NCI-H2171 treated with DMSO at 0.1 percent for 48 hours (cell line): ENCODE measurements around the gene ABHD12.
A peak's percentile ranks its signal among the peaks of the same experiment; 100 is the strongest.
"Not testable (repeated sequence)": the region's sequence is repeated elsewhere in the genome, so short reads cannot be mapped to it uniquely, and the experiment has no call there.

Source experiments
- DNase-seq: peaks from one replicate; lab custom pipeline; 2025; lab: John Stamatoyannopoulos, UW

ABHD12 gene

DNA sequence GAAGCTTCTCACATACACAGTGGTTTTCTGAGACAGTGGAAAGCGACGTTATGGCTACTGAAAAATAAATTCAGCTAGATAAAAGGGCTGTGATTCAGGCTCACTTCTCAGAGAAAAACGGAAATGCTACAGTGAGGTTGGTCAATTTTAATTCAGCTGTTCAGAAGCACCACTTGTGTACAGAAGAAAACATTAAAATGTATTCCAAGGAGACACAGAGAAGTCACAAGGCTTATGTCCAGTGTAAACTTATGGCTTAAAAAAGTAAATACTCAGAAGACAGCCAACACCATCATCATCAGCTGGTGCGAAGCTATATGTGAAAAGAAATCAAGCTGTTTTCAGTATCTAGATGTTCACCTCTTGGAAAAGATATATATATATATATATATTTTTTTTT, 68.6 kb downstream of the ABHD12 start:
- no peak for DNase-seq

DNA sequence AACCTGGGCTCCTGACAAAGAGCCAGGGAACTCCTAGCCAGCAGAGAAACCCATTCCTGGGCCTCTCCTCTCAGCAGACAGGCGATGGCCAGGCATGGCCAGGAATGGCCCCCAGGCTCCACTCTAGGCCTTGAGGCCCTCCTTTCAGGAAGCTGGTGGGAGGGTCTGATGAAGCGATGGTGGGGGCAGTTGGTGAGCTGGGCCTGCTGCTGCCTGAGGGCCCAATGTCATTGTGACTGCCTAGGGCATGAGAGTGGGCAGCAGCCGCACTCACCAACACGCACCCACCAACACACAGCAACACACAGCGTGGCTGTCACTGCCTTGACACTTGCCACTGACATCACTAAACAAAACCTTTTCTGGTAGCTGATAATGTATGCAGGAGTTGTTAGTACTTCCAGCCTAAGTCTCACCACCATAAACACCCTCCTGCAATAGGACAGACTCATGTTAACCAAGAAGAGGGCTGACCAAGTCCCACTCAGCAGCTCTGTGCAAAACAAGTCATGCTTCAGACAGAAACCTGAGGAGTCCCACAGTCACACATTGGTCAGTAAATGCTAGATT, 69.3 kb downstream of the ABHD12 start:
- no peak for DNase-seq

DNA sequence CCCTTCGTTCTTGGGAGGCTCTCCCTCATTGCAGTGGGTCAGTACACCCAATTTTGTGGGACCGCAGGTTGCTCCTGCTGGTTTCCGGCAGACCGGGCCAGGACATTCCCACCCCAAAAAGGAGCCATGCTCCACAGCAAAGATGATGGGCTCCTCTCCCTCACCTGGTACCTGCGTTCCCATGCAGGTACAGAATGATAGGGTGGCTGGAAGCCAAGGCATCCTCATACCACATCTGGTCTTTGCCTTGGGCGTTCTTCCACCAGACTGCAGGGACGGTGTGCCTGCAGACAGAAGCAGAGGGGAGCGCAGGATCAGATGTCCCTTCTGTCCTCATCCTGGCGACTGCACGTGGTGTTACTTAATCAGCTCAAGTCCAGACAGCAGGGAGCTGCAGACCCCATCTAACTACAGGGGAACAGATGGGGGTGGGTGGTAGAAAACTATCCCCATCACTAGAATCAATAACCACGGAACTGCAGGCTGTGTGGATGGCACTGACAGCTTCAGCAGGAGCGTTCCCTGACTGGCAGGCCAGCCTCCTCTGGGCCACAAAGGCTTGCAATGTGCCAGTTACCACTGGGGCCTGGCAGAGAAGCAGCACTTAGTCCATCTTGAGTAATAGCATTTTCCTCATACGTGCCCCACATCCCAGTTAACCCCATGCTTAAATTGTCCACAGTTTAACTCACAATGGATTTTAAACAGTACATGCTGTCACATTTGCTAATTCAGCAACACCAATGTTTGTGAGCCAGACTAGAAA, 70.4 kb downstream of the ABHD12 start:
- peak; percentile 93 for DNase-seq

DNA sequence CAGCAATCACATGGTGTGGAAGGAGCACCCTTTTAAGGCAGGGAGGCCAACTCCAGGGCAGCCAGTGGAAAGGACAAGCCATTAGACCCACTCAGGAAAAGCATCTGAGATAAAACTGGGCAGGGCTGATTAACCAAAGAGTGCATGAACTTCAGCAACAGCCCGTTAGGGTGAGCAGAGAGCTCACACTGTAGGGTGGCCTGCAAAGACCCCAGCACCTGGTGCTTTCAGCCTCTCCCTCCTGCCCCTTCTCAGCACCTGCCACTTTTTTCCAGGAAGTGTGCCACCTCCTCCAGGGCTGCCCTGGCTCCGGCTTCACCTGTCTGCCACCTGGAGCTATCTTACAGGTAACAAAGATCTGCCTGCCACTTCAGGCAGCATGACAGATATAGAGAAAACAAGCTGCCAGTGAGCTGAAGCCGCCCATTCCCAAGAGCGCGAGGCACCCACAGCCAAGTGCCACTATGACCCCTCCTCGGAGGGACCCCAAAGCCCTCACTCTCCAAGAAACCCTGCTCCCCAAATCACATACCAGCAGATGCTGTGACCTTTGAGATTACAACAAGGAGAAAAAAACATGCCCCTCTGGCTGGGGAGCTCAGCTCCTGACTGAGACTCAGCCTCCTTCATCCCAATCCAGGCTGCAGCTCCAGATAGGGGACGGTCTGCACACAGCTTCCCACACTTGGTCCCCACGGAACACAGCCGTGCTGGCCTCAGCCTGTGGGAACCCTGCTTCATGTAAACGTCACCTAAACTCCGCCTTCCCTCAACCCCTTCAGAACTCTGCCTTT, 71.2 kb downstream of the ABHD12 start:
- DNase-seq = peak; percentile 48

DNA sequence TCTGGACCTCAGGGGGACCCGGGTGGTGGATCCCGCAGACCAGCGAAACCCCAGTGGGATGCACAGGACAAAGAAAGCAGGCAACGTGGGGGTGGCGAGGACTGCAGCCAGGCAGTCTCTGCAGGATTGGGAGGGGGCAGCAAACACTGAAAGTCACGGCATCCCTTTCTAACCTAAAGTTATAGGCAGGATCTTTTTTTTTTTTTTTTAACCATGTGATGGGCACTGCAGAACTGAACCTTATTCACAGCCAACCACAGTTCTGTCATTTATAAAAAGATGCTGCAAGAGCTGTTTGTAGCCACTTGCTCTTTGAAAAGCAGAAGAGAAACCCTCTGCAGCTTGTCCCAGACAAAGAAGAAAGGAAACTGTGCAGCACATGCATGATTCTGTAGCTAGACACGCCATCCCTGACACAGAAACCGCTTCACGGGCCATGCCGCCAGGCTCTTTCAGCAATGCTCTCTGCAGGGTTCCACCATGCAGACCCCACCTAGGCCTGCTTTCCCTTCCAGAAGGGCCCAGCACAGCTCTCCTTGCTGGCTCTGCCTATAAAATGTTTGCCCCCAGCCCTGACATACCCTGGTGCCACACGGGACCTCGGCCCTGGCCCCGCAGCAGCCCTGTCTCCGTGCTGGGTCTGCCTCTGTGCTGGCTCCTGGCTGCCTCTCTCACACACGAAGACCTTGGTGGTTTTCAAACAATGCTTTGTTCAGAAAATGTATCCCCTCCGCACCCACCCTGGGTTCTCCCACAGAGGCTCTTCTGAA, 72.0 kb downstream of the ABHD12 start:
- no peak for DNase-seq

DNA sequence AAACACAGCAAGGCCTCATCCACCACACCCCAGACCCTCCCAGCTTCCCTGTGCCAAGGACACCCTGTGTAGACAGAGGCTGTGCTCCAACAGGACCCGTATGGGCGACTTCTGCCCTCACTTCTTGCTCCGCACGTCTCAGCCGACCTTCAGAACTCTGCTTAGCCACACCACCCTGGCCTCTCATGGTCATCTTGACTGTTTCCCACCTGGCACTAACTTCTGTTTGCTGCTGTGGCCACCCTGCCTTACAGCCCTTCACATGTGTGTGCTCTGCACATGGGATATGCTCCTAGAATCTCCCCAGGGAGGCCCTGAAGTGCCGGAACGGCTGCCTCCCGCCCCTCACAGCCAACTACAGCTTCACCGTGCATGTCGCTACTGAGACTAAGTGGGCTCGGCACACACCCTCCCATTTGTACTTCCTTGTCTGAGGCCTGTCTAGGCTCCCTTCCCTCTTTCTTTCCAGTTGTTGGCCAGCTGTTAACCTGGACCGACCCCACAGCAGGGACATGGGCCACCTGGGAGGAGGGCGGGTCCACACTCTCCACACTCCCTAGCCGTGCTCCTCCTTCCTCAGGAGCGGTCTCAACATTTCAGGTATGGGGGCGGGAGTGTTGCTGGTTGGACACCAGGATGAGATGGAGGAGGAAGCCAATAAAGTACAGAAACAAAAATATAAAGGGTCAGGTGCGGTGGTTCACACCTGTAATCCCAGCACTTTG, 73.1 kb downstream of the ABHD12 start:
- DNase-seq = no peak

DNA sequence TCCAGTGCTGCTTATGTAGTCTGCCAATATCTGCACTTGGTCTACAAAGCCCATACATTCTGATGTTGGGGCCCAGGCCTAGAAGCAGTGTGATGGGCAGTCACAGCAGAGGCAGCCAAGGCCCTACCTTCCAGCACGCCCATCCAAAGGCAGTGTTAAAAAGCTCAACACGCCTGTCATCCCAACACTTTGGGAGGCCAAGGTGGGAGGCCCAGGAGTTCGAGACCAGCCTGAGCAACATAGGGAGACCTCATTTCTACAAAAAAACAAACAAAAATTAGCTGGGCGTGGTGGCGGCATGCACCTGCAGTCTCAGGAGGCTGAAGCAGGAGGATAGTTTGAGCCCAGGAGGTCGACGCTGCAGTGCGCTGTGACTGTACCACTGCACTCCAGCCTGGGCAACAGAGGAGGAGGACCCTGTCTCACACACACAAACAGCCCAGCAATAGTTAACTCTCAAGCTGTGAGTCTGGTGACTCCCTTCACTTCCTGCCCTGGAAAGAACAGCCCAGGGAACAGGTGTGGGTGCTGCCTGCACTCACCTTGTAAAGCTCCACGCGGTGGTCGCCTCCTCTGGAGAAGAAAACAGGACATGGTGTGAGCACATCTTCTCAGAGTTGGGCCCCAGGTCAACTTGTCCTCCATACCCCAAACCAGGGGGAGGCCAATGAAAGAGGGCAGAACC, 74.0 kb downstream of the ABHD12 start:
- DNase-seq = no peak

DNA sequence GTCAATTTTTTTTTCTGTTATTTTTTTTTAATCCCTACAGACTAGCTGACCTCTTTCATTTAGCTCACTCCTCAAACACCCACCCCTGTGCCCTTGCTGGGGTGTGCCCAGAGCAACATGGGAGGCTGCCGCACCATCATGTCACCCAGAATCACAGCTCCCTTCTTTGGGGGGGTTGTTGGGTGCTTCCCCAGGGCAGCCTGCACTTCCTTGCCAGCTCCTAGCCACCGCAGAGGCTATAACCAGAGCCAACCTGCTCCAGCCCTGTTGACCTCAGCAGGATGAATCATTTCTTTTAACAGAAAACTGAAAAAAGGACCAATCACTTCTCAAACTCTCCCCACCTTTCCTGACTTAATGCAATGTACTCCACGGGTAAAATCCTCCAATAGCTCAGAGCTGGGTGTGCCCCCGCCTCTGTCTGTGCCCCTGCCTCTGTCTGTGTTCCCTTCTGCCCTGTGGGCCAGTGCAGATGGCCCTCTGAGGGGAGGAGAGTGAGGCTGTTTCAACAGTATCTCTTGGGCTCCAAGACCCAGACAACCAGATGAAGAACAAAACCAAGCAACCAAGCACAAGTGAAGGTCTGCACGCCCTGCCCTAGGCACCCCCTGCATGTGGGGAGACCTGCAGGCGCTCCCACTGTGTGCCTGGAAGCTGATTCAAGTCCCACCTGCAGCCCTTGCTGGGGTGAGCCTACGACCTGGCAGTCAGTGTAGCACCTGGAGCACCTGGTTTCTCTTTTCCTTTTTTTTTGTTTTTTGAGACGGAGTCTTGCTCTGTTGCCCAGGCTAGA, 75.0 kb downstream of the ABHD12 start:
- DNase-seq = no peak

DNA sequence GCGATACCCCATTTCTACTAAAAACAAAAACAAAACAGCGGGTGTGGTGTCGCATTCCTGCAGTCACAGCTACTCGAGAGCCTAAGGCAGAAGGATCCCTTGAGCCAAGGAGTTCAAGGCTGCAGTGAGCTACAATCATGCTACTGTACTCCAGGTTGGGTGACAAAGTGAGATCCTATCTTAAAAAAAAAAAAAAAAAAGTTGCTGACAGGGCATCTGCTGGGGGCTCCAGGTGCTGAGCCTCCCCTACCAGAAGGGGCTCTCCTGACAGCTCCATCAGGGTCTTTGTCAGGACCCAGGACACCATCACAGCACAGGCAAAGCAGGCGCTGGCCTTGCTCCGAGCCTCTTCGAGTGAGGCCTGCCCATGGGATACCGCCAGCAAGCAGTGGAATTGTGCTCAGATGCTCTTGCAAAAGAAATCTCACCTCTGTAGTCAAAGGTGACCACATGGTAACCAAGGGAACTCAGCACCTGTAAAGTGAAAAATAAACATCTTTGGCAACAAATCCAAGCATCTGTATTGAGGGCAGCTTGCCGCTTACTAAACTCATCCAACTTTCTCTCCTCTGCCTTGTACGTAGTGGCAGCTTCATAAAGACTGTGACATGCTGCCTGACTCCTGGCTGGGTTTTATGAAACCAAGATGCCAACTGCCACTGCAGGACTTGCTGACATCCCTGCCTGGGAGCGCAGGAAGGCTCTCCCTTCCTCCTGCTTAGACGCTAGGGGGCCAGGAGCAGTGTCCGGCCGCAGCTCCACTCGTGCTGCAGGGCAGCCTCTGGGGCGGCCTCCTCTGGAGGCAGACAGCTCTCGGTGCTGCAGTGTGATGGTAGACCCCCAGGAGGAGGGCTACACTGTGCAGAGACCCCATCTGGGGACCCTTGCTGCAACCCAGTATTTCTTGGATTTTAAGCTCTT, 75.9 kb downstream of the ABHD12 start:
- DNase-seq = no peak

DNA sequence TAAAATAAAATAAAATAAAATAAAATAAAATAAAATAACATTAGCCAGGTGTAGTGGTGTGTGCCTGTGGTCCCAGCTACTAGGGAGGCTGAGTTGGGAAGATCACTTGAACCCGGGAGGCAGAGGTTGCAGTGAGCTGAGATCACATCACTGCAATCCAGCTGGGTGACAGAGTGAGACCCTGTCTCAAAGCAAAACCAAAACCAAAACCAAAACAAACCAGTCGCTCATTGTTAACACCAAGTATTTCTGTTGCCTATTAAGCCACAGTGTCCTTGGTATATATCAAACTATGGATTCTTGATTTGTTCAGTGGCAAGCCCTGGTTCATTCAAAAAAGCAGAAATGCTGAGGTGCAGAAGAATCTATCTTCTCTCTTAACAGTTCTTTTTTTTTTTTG, 77.0 kb downstream of the ABHD12 start:
- no peak for DNase-seq

DNA sequence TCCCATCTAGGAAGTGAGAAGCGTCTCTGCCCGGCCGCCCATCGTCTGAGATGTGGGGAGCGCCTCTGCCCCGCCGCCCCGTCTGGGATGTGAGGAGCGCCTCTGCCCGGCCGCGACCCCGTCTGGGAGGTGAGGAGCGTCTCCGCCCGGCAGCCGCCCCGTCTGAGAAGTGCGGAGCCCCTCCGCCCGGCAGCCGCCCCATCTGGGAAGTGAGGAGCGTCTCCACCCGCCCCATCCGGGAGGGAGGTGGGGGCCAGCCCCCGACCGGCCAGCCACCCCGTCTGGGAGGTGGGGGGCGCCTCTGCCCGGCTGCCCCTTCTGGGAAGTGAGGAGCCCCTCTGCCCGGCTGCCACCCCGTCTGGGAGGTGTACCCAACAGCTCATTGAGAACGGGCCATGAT, 77.9 kb downstream of the ABHD12 start:
- not testable (repeated sequence) for DNase-seq

DNA sequence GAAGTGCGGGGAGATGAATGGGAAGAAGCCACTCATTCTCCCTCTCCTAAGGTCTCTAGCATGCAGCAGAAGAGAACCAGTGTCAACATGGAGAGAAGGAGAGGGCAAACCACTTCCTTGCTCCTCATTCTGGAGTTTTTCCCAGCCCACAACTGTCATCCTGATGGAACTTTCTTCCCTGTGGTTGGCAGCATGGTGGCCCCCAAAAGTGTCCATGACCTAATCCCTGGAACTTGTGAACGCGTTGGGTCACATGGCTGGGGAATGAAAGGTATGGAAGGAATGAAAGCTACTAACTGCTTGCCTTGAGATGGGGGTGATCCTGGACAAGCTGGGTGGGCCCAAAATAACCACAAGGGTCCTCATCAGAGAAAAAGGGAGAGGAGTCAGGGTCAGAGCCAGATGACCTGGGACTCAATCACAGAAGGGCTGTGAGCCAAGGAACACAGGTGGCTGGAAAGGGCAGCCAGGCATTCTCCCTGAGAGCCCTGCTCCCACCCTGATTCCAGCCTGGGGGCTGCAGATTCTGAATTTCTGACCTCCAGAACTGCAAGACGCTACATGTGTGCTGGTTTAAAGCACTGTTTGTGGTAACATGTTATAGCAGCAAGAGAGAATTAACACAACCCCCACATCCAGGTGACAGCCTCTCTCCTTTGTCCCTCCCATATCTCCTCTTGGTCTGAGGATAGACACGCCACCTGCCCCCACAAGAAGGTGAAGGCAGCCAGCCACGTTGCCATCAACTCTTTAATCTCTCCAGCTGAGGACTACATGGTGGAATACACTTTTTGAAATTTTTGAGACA, 79.5 kb downstream of the ABHD12 start:
- DNase-seq = no peak

DNA sequence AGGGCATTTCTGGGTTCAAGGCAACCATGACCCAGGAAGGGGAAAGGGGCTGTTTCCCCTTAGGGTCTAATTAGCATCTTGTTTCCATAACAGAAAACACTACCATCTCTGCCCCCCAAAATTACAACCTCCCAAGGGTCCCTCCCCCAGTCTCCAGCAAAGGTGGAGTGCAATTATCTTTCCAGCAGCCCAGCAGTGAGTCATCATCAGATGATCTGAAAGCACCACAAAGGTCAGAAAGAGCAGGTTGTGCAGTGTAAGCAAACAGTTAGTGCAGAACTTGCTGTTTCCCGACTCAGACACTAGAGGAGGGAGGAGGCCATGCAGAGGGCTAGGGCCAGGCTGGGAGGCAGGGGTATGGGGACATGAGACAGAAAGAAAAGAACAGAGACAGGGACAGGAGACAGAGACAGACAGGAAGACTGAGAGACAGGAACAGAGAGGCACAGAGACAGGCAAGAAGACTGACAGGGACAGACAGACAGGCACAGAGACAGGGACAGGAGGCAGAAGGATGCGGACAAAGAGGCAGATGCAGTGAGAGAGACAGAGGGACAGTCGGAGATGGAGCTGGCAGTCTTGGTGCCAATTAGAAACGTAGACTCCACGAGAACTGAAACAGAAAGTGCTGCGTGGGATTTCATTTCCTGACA, 80.2 kb downstream of the ABHD12 start:
- no peak for DNase-seq

DNA sequence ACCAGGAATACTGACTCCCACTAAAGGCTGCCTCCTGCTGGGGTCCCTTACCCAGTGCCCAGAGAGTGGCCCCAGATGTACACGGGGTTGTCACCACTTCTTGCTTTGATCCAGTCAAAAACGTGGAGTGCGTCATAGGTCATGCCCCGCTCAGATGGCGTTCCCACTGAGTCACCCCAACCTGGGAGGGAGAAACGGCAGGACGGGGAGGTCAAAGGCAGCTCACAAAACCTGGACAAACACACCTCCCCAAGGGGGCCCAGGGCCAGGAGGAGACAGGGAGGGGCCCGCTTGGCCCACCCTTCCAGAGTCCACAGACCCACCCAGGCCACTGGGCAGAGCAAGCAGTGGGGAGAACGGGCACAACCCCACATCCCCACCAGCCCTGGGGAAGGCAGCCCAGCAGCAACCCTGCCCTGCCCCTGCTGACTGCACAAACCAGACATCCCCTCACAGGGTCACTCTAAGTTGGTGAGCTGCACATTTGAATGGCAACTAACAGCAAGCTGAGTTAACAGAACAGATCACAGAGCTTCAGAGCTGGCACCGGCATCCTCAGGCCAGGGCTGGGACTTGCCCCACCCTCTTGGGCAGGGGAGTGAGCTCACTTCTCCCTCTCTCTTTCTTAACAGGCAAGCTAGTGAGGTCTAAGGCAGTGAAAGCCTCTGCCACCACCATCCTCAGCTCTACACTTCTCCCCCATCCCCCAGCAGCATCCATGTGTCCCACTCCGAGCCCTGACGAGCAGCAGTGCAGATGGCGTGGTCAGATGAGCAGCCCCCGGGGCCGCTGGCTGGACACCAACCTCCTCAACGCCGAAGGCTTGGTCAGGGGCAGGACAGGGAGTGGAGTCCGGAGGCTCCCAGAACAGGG, 81.0 kb downstream of the ABHD12 start:
- no peak for DNase-seq

DNA sequence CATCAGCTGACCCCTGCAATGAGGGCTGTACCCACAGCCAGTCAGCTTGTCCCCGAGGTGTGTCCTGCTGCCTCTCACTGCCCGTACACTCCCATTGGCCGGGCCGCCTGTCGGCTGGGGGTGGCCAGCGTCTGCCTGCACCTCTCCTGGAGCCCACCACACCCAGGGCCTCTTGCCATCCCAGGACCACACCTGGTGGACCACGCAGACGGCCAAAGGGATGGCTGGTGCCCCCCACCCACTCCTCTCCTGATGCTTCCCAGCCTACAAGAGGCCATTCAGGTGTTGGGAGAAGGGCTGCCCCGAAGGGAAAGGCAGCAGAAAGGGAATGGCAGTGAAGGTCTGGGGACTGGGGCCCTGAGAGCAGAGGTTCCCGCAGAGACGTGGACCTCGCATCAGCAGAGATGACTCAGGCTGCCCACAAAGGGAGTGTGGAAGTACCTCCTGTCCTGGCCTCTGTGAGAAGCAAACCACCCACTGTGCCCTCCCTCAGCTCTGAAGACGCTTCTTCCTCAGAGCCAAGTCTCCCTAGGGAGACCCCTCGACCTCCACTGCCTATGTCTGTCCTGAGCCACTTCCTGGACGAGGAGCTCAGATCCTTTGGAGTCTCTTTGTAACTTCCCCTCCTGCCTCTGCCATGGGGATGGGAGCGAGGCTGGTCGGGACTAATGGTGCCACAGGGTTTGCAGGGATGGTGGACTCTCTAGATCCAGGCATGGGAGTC, 81.8 kb downstream of the ABHD12 start:
- no peak for DNase-seq

DNA sequence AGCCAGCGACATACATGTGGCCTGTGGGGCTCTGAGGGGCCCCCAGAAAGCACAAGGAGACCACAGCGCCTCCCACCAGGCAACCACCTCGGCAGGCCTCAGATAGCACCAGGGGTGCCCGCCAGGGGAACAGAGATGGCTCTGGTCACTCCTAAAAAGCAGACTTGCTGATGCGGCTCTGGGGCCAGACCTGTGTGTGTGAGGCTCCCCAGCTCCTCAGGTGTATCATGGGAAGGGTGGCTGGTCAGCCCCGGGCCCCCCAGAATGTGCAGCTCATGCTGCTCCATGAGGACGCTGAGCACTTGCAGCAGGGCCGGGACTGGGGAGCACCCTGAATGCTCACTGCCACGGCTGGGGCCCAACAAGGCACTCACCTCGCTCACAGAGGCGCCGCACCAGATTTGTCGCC, 82.5 kb downstream of the ABHD12 start:
- no peak for DNase-seq
